HEK293T (cell line): ENCODE results near the gene GNAQ.

ENCODE experiments used
- ARNT ChIP-seq: fragments of 450-650 bp; IDR thresholded peaks from 2 replicates; pipeline ENCODE4 v1.6.1; 2017; ENCODE audit warnings: mild to moderate bottlenecking
- BHLHE40 ChIP-seq: fragments of 450-650 bp; IDR thresholded peaks from 2 replicates; pipeline ENCODE4 v1.6.1; 2016; ENCODE audit warnings: mild to moderate bottlenecking, moderate library complexity, borderline replicate concordance
- FOXA1 ChIP-seq: fragments of 450-650 bp; IDR thresholded peaks from 2 replicates; pipeline ENCODE4 v1.6.1; 2016; ENCODE audit warnings: mild to moderate bottlenecking
- FOXM1 ChIP-seq: fragments of 450-650 bp; IDR thresholded peaks from 2 replicates; pipeline ENCODE4 v1.6.1; 2017; ENCODE audit warnings: mild to moderate bottlenecking, borderline replicate concordance
- HDGF ChIP-seq: fragments of 450-650 bp; IDR thresholded peaks from 2 replicates; pipeline ENCODE4 v1.6.1; 2017; ENCODE audit warnings: antibody characterized with exemption, borderline replicate concordance
- SP1 ChIP-seq: fragments of 450-650 bp; IDR thresholded peaks from 2 replicates; pipeline ENCODE4 v1.6.1; 2017
- SUZ12 ChIP-seq: fragments of 450-650 bp; IDR thresholded peaks from 2 replicates; pipeline ENCODE4 v1.6.1; 2016; ENCODE audit warnings: mild to moderate bottlenecking
- ZNF384 ChIP-seq: fragments of 450-650 bp; IDR thresholded peaks from 2 replicates; pipeline ENCODE4 v1.6.1; 2016

DNA sequence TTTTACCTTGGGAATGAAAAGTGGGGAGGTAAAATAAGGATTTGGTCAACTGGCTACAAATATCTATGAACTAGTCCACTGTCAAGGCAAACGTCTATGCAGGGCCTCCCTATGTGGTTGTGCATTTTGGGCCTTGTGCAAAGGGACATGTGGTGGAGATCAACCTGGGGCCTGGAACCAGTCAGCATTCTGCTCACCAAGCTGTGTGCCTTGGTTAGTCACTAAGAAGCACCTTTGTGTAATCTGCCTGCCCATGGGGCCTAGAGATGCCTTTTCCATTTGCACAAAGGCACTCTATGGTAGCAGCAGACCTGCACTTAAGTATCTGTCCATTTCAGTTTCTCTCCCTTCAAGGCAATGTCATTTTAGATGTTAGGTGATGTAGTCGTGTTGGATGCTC lies 184.0 kb downstream of the GNAQ start:
- TF ChIP-seq FOXM1 (no peak), SP1 (no peak), SUZ12 (no peak), ZNF384 (no peak), BHLHE40 (no peak), ARNT (no peak), FOXA1 (no peak), HDGF (no peak)
